Choroid plexus epithelial cell (primary cell): Measurements from ENCODE around the gene PCYT2.

Source experiments
- DNase-seq: peaks from one replicate; pipeline ENCODE4 v3.0.0-alpha.2; 2010; ENCODE audit warnings: low read depth
- H3K4me3 ChIP-seq: 2 replicates; pipeline ENCODE4 v1.5.1; 2011; ENCODE audit warnings: low read depth, mild to moderate bottlenecking, control low read depth, low read length, moderate library complexity
- CTCF ChIP-seq: conservative IDR thresholded peaks from 2 replicates; pipeline ENCODE4 v1.5.1; 2011; ENCODE audit warnings: low read depth, mild to moderate bottlenecking, control low read depth, inconsistent platforms, low read length, moderate library complexity

PCYT2 gene

GRCh38 chr17:81934098-81934757, 23.0 kb upstream of the PCYT2 start:
- H3K4me3 ChIP-seq: no peak overlapping the region
- no peak for TF ChIP-seq CTCF
- DNase-seq: no peak

GRCh38 chr17:81933178-81933699, 22.0 kb upstream of the PCYT2 start:
- DNase-seq: no peak
- no peak overlapping the region for H3K4me3 ChIP-seq
- no peak for TF ChIP-seq CTCF

GRCh38 chr17:81932333-81932983, 21.3 kb upstream of the PCYT2 start:
- TF ChIP-seq CTCF: no peak
- no peak overlapping the region for H3K4me3 ChIP-seq
- no peak for DNase-seq

- TF ChIP-seq CTCF: no peak
- no peak for DNase-seq
- no peak overlapping the region for H3K4me3 ChIP-seq
Measured at GRCh38 chr17:81931557-81932332, 20.5 kb upstream of the PCYT2 start.

GRCh38 chr17:81931189-81931556, 20.0 kb upstream of the PCYT2 start:
- DNase-seq: no peak
- H3K4me3 ChIP-seq: no peak overlapping the region
- no peak for TF ChIP-seq CTCF

GRCh38 chr17:81930142-81931125, 19.2 kb upstream of the PCYT2 start:
- H3K4me3 ChIP-seq: no peak overlapping the region
- TF ChIP-seq CTCF: no peak
- no peak for DNase-seq
